Mesothelial cell of epicardium (in vitro differentiated cells): ENCODE data around the gene SLC7A10. TPM values are rescaled to one million over a fixed set of nuclear protein-coding genes. Genes with fewer than 3 reads are reported as not detected.

ENCODE experiments used
- DNase-seq, 2 experiments: peaks; one replicate each; pipeline ENCODE4 v3.0.0; 2021; ENCODE audit warnings: low spot score in 2 of 2; ENCODE audit not compliant: unreplicated experiment in 2 of 2
- H3K27ac Mint-ChIP-seq: 2 replicates; pipeline ENCODE4 v1.8.0; 2021; ENCODE audit warnings: mixed read lengths
- H3K27me3 Mint-ChIP-seq: 2 replicates; pipeline ENCODE4 v1.8.0; 2021; ENCODE audit warnings: low read depth, mixed read lengths
- H3K36me3 Mint-ChIP-seq: 2 replicates; pipeline ENCODE4 v1.8.0; 2021; ENCODE audit warnings: mixed read lengths
- H3K4me1 Mint-ChIP-seq: 2 replicates; pipeline ENCODE4 v1.8.0; 2021; ENCODE audit warnings: mixed read lengths
- H3K4me3 Mint-ChIP-seq: 2 replicates; pipeline ENCODE4 v1.8.0; 2021; ENCODE audit warnings: mild to moderate bottlenecking, moderate library complexity, mixed read lengths
- H3K9me3 Mint-ChIP-seq: 2 replicates; pipeline ENCODE4 v1.8.0; 2021; ENCODE audit warnings: mixed read lengths
- CTCF ChIP-seq: fragments of 200-600 bp; sonication (generic); IDR thresholded peaks from one replicate; pipeline ENCODE4 v1.5.0; 2021; ENCODE audit warnings: antibody characterized with exemption; ENCODE audit not compliant: unreplicated experiment
- total RNA-seq: library from RNA; stranded (reverse); gene quantifications from 3 replicates; pipeline ENCODE4 v1.2.1, GENCODE V29; 2021

SLC7A10 gene
- total RNA-seq, 1 donor from 2014 or later = 0.92 TPM

- no peak overlapping the region for H3K4me3 Mint-ChIP-seq
- no peak for TF ChIP-seq CTCF
- no peak overlapping the region for H3K27ac Mint-ChIP-seq
- no peak for DNase-seq
- H3K27me3 Mint-ChIP-seq = no peaks in the 10 kb centered on the region
- H3K4me1 Mint-ChIP-seq = no peaks in the 10 kb centered on the region
- H3K36me3 Mint-ChIP-seq = no peaks in the 10 kb centered on the region
- no peaks in the 10 kb centered on the region for H3K9me3 Mint-ChIP-seq
These were observed 26.8 kb upstream of the SLC7A10 start for GRCh38 chr19:33252418-33252962.

- Mint-ChIP-seq H3K4me1 (no peaks in the 10 kb centered on the region), H3K9me3 (no peaks in the 10 kb centered on the region), H3K27me3 (no peaks in the 10 kb centered on the region), H3K36me3 (no peaks in the 10 kb centered on the region), H3K27ac (no peak overlapping the region), H3K4me3 (no peak overlapping the region)
- no peak for DNase-seq
- no peak for TF ChIP-seq CTCF
These were observed 26.0 kb upstream of the SLC7A10 start for GRCh38 chr19:33251526-33252090.

GRCh38 chr19:33251076-33251475 is 25.4 kb upstream of the SLC7A10 start:
- no peak for TF ChIP-seq CTCF
- H3K36me3 Mint-ChIP-seq = no peaks in the 10 kb centered on the region
- DNase-seq = no peak
- H3K27me3 Mint-ChIP-seq = no peaks in the 10 kb centered on the region
- no peaks in the 10 kb centered on the region for H3K9me3 Mint-ChIP-seq
- no peaks in the 10 kb centered on the region for H3K4me1 Mint-ChIP-seq
- H3K4me3 Mint-ChIP-seq = no peak overlapping the region
- H3K27ac Mint-ChIP-seq = no peak overlapping the region

GRCh38 chr19:33250500-33250899 is 24.9 kb upstream of the SLC7A10 start:
- no peaks in the 10 kb centered on the region for H3K4me1 Mint-ChIP-seq
- H3K27ac Mint-ChIP-seq = no peak overlapping the region
- DNase-seq = no peak
- H3K9me3 Mint-ChIP-seq = no peaks in the 10 kb centered on the region
- H3K36me3 Mint-ChIP-seq = no peaks in the 10 kb centered on the region
- H3K4me3 Mint-ChIP-seq = no peak overlapping the region
- no peak for TF ChIP-seq CTCF
- no peaks in the 10 kb centered on the region for H3K27me3 Mint-ChIP-seq

- no peaks in the 10 kb centered on the region for H3K27me3 Mint-ChIP-seq
- no peak for DNase-seq
- no peak overlapping the region for H3K4me3 Mint-ChIP-seq
- no peak overlapping the region for H3K27ac Mint-ChIP-seq
- H3K36me3 Mint-ChIP-seq = no peaks in the 10 kb centered on the region
- no peaks in the 10 kb centered on the region for H3K4me1 Mint-ChIP-seq
- no peak for TF ChIP-seq CTCF
- H3K9me3 Mint-ChIP-seq = no peaks in the 10 kb centered on the region
These were observed 24.2 kb upstream of the SLC7A10 start for GRCh38 chr19:33249740-33250366.
